ENCODE measurements around the gene GRM4.

DNA sequence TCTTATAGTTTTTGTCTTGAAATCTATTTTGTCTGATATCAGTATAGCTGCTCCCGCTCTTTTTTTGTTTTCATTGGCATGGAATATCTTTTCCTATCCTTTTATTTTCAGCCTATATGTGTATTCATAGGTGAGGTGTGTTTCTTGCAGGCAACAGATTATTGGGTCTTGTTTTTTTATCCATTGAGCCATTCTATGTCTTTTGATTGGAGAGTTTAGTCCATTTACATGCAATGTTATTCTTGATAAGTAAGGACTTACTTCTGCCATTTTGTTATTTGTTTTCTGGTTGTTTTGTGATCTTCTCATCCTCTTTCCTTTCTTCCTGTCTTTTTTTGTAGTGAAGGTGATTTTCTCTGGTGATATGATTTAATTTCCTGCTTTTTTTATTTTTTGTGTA lies 24.0 kb upstream of the GRM4 start:
- TF ChIP-seq CTCF (conservative IDR thresholded peaks at IDR 0.05; ENCODE audit: low read depth, low read length) = no peak
- no peak for TF ChIP-seq EZH2 (IDR thresholded peaks at IDR 0.05; ENCODE audit: borderline replicate concordance, low read depth, low read length, poor library complexity, severe bottlenecking)
